ENCODE results near the gene PRSS53. TPM values are rescaled to one million over a fixed set of nuclear protein-coding genes. Genes with fewer than 3 reads are reported as not detected.

Gene PRSS53
- total and polyA plus RNA-seq, 10 of the 15 experiments (the other 5 are each of a cell fraction or from before 2014, with no cell fraction given) = 0.35 to 3.4 (median 0.88) TPM; not detected in 2

DNA sequence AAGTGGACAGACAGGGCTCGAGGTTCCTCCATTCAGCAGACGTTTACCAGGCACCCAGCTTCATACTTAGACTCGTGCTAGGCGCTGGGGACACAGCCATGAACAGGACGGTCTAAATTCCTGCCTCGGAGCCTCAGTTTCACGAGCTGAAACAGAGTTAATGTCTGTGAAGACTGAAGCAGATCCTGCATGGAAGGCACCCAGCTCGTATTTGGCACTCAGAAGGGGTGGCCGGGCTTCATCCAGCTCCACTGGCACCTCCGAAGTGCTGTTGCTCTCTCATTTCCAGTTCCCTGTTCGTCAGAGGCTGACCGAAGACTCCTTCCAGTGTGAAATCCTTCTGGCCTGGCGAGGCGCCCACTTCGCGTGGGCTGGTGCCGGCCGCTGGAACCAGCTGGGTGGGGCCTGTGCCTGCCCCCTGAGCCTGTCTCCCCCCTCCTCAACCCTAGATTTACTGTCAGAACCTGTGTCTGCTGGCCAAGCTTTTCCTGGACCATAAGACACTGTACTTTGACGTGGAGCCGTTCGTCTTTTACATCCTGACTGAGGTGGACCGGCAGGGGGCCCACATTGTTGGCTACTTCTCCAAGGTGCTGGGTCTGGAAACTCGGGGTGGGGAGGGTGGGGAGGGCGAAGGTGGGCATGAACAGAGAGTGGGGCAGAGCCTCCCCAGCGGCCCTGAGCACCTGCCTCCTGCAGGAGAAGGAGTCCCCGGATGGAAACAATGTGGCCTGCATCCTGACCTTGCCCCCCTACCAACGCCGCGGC lies 41.0 kb upstream of the PRSS53 start:
- Histone ChIP-seq H3K9ac (ENCODE audit: control insufficient read depth, insufficient read depth, low read length) (no peak overlapping the region), H3K36me3 (ENCODE audit: control insufficient read depth in 2 of 2, insufficient read depth in 2 of 2, low read length in 1 of 2) (no peaks in the 10 kb centered on the region; a peak in 2 of 4 replicates), H2AFZ (ENCODE audit: control insufficient read depth, low read depth, low read length) (no peak overlapping the region), H3K4me2 (ENCODE audit: control insufficient read depth, insufficient read depth) (no peak overlapping the region), H3K4me3 (no peak overlapping the region), H4K20me1 (ENCODE audit: control insufficient read depth, insufficient read depth) (no peaks in the 10 kb centered on the region), H3K4me1 (ENCODE audit: control insufficient read depth, insufficient read depth, low read length) (no peaks in the 10 kb centered on the region), H3K27ac (ENCODE audit: control insufficient read depth, insufficient read depth) (no peak overlapping the region), H3K9me3 (replicated peaks; ENCODE audit: control insufficient read depth, insufficient read depth, low read length) (no peaks in the 10 kb centered on the region), H3K79me2 (ENCODE audit: control insufficient read depth, insufficient read depth, low read length) (no peaks in the 10 kb centered on the region), H3K27me3 (replicated peaks in 1 of 2; ENCODE audit: control insufficient read depth in 2 of 2, insufficient read depth in 2 of 2, low read length in 1 of 2) (no peaks in the 10 kb centered on the region)
- BruUV-seq (replicated peaks) = no TSS peak
- no peak for ATAC-seq
- in situ Hi-C loops (cut with MboI) = no loop called here
- intact Hi-C loops (cut with micrococcal nuclease; ENCODE audit: unreplicated experiment) = no loop called here
- TF ChIP-seq MEF2A (IDR thresholded peaks at IDR 0.05; ENCODE audit: insufficient read depth, low read depth, low read length) (no peak), ASH2L (IDR thresholded peaks at IDR 0.05; ENCODE audit: borderline replicate concordance, low read depth) (no peak), NFYA (IDR thresholded peaks at IDR 0.05; ENCODE audit: borderline replicate concordance, low read depth, low read length) (no peak), CREM (IDR thresholded peaks at IDR 0.05; ENCODE audit: low read depth) (no peak), BACH1 (IDR thresholded peaks at IDR 0.05; ENCODE audit: borderline replicate concordance) (no peak), POU2F2 (IDR thresholded peaks at IDR 0.05; ENCODE audit: borderline replicate concordance, low read depth, low read length) (no peak), PAX8 (IDR thresholded peaks at IDR 0.05) (no peak), HCFC1 (IDR thresholded peaks at IDR 0.05; ENCODE audit: low read length) (no peak), JUNB (IDR thresholded peaks at IDR 0.05) (no peak), RAD21 (IDR thresholded peaks at IDR 0.05; ENCODE audit: insufficient read depth, low read depth, low read length) (no peak), BMI1 (IDR thresholded peaks at IDR 0.05; ENCODE audit: borderline replicate concordance) (no peak), BRCA1 (IDR thresholded peaks at IDR 0.05; ENCODE audit: low read depth, low read length) (no peak), SUPT20H (IDR thresholded peaks at IDR 0.05; ENCODE audit: borderline replicate concordance, control insufficient read depth, low read depth, low read length) (no peak), ZBED1 (IDR thresholded peaks at IDR 0.05; ENCODE audit: borderline replicate concordance) (no peak), SMC3 (IDR thresholded peaks at IDR 0.05; ENCODE audit: borderline replicate concordance, low read length) (no peak), ZZZ3 (IDR thresholded peaks at IDR 0.05; ENCODE audit: control insufficient read depth, insufficient read length, low read depth) (no peak), CBFB (IDR thresholded peaks at IDR 0.05; ENCODE audit: low read depth) (no peak)
- RAD21 ChIA-PET (ENCODE audit: unreplicated experiment) = interaction anchor here (0.5 kb wide), 1 partner anchor 35 kb away, joined by 3 read pairs; the partner anchor contains the start of gene VKORC1
- POLR2A ChIA-PET = interaction anchor here (0.6 kb wide), 1 partner anchor 160 kb away, joined by 3 read pairs; no protein-coding TSS in a partner anchor
- no peak for FAIRE-seq
- WGBS (ENCODE audit: insufficient coverage, insufficient replicate concordance, low lambda C conversion rate, missing lambda C conversion rate) = 87% methylated on average over 23 of the region's 29 CpGs
- DNase-seq (ENCODE audit: low read depth, low spot score) = no peak
- CTCF ChIA-PET = interaction anchor here (0.8 to 1.7 kb wide), 2 partner anchors 9 to 12 kb away, joined by 5 to 6 read pairs; no protein-coding TSS in a partner anchor
- SMC1A ChIA-PET (ENCODE audit: uncharacterized antibody, unreplicated experiment) = no interaction called here

Measured in GM12878 (cell line).